ENCODE results near the gene CYP4B1.

CYP4B1 gene

DNA sequence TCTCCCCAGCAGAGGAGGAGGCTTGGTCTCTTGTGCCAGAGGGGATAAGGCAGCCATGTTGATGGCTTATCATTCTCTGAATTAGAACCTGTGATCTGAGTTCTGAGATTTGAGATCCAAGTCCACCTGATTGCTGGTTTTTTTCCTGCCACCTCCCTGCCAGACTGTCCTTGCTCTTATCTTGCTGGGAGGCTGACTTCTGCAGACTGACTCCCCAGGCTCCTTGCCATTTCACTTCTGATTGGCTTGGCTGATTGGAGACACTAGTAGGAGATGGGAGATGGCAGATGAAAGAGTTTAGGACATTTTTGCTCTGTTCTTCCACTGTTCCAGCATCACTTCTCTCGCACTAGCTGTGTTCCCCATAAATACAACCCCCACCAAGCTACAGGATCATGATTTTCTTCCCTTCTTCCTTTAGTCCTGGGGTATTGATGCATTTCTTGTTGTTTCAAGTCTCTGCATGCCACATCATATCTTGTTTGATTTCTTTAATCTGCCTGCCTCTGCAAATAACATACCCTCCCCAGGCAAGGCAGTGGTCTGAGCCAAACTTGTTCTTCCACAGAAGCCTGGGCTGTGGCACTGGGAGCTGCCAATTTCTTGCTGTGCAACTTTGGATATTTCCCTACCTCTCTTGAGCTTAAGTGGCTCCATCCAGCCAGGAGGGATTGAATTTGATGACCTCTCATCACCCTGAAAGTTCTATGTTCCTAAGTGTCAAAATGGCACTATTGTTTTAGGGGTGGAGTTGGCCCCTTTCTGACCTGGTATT, 963 bp upstream of the CYP4B1 start:
- no peak for DNase-seq

DNA sequence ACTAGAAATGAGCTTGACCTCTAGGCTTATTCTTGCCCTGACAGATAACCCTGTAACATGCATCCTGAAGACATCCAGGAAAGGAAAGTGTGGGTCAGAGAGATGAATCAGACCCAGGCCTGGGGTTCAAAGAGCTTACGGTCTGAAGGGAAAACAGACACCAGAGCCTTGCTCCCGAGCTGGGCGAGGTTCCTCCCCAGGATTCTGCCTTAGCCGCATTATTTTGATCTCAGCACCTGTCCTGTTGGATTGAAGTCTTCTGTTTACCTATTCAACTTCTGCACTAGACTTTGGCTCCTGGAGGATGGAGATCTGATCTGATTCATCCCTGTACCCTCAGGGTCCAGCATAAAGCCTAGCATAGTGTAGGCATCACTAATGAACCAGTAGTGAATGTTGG, 1.9 kb downstream of the CYP4B1 start:
- no peak for DNase-seq

DNA sequence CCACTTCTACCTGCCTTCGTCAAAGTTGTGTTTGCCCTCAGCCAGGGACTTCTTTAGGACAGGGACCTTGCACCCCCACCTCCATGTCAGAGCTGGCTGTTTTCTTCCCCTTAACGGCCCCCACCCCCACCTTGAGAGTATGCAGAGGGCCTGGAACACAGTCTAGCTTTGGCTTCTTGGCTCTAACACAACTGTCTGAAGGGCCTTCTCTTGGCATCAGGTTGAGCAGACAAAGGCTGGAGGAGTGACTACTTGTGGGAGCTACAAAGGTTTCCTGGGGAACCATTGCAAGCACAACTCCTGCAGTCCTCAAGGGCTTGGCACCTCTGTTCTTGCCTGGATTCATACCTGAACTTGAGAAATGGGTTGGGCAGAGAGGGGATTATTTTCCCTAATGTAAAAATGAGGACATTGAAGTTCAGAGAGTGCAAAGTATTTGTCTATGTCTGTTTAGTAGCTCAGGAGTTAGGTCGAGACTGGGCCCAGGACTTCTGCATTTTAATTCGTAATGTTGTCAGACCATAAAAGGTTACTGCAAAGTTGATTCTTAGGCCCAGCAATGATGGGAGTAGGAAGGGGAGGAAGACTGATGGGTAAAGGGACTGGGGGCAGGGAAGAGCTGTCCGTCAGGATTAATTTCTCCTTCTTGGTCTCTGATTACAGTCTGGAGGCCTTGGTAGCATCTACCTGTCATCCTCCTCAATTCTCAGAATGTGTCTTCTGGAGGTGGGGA, 2.6 kb downstream of the CYP4B1 start:
- DNase-seq: no peak

DNA sequence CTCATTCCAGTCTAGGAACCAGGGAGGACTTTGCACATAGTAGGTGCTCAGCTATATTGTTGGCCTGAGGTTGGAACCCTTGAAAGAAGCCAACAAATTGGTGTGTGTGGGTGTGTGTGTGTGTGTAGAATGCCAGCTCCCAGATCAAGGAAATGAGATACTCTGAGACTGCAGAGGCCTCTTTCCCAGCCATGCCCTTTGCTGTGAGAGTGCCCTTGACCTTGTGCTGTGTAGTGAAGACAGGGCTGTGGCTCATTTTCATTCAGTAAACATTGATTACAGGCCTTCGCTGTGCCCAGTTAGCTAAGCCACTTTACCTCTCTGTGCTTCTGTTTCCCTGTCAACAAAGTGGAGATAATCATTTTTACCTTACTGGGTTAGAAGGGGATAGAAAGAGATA, 3.2 kb downstream of the CYP4B1 start:
- no peak for DNase-seq

DNA sequence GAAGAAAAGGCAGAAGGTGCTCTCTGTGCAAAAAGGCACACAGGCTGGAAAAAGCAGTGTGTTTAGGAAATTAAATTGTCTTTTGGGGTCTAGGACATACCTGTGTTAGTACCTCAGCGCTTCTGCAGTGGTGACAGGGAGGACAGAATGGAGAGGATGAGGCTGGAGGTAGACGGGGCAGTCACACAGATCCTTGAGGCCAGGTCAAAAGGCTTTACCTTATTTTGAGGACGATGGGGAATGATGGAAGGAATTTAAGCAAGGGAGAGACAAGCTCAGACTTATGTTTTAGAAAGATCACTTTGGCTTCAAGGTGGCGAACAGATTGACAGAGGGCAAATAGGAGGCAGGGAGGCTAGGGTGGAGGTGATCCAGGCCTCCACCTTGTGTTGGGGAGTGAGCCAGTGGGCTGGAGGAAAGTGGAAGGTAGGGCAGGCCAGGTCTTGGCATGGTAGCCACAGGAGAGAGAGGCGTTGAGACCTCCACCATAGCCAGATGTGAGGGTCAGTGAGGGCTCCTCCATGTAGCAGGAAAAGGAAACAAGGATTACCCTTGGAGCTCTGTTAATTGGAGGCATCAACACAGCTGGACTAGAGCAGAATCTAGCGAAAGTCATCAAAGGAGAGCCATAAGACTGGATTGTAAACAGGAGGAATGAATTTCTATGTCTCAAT, 4.2 kb downstream of the CYP4B1 start:
- no peak for DNase-seq

DNA sequence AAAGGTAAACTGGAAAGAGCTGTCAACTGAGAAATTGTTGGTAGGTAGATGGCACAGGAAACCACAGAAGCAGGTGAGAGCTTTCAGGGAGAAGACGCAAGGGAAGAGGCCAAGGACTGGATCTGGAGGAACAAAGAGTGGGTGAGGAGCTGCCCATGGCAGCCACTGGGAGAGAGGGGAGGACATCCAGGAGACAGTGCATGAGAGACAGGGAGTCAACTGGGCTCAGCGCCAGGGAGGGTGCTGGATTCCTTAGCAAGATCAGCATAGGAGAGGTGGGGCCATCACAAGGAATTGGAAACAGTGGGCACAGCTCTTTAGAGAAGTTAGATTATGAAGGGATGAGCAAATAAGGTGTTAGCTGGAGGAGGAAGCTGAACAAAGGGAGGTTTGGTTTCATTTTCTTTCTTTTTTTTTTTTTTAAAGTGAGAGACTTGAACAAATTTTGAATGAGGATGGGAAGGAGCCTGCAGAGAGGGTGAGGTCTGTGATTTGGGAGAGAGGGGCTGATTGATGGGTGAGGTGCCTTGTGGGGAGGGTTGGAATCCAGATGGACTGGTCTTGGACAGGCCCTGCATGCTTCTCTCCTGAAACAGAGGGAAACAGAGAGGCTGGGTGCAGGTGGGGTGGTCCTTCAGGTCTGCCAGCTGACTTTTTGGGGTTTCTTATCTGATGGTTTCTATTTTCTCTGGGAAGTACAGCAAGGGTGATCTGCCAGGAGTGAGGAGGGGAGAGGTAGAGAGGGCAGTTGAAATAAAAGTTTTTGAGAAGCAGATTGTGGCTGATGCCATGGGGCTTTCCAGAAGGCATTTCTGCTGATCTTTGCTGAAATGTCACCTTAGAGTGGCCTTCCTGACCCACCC, 5.4 kb downstream of the CYP4B1 start:
- no peak for DNase-seq

DNA sequence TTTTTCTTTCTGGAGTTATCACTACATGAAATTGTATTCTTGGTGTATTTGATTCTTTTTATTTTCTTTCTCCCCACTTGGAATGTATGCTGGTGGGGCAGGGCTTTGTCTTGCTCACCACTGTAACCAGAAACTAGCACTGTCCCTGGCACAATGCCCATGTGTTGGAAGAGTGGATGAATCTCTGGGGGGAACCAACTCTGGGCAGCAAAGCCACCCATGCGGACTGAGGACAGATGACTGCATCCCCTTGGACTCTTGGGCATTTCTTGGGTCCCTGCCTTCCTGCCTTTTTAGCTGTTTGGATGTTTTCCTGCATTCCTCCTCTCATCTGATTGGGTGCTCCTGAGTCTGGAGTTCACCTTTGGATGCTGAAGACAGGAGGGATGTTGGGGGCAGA, 6.1 kb downstream of the CYP4B1 start:
- DNase-seq: no peak

DNA sequence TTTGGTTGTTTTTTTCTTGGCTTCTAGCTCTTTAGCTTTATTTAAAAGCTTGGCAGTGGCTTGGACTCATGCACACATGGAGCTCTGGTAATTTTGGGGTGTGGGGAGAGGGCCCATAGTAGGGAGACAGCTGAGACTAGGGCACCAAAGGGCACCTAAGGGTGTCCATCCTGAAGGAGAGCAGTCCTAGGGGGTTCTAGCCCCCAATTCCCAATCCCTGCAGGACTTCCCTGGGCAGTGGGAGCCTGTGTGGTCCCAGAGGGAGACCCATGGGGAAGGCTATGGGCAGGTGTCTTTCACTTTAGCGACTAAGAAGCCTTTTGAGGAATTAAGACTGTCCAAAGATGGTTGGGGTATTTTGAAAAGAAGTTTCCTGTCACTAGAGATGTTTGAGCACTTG, 6.9 kb downstream of the CYP4B1 start:
- DNase-seq: no peak

DNA sequence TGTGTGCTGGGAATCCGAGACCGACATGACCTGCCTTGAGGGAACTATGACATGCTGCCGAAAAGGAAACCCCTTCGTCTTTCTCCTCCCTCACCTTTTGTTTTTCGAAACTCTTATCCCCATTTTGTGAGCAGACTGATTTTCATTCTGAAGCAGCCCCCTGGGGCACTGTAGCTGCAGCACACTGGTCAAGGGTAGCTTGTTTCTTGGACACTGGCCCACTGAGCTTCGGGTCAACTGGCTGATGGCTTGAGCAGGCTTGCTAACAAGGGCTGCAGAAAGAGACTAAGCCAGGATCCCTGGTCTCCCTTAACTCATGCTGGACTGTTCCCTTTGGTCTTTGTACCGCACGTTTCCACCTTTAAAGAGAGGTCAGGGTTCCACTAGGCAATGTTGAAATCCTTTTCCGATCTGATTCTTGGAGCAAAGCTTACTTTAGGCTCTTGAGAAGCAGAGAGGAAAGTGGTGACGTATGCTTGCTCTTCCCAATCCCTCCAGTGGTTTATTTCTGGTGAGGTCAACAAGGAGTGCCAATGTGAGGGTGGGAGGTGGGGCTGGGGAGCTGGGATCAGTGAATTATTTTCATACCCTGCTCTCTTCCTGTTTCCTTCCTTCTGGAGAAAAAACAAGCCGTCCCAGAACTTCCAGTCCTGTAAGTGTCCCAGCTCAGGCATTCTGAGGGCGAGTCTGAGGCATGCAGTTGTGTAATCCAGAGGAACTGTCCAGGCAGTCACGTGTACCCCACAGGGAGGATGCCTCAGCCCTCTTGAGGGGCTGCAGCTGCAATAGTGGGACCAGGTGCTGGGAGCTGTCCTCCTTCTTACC, 7.6 kb downstream of the CYP4B1 start:
- DNase-seq: no peak

DNA sequence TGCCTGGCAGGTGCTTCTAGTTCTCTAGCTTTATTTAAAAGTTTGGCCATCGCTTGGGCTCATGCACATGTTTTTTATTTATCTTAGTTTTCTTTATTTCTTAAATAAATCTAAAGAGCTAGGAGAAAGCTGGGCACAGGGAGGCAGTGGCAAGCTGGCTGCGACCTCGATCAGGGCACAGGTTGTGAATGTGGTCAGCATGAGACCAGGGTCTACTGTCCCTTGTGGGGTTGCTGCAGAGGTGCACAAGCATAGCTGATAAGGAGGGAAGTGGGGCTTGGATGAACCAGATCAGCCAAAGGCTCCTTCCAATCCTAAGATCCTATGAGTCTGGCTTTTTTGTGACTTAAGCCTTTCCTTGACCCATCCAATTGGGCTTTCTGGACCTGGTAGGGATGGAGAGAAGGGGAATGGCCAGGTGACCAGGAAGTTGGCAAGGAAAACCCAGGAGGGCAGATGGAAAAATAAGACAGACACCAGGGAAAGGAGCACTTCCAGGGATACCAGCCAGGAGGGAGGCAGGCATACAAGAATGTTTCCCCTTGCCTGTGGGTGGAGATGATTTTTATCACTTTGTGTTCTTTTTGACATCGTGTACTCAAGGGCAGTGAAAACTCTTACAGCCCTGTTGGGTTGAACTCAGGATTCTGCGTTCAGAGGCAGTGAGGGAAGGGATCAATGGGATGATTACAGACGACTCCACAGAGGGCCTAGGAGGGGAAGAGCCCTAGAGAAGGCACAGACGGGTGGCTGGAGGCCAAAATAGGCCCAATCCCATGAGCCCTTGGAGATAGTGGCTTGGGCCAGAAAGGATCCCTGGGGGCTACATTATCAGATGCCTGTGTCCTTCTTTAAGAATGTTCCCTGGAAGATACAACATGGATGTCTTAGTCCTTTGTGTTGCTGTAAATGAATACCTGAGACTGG, 8.5 kb downstream of the CYP4B1 start:
- DNase-seq: no peak

DNA sequence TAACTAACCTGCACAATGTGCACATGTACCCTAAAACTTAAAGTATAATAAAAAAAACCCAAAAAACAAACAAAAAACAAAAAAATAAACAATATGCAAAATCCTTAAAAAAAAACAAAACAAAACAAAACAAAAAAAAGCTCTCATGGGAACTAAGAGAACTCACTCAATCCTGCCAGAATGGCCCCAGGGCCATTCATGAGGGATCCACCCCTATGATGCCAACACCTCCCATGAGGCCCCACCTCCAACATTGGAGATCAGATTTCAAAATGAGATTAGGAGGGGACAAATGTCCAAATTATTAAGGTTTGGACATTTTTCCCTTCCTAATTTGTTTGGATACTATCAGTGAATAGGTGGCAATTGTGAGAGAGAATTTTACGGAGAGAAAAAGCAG, 10.2 kb downstream of the CYP4B1 start:
- DNase-seq: no peak

DNA sequence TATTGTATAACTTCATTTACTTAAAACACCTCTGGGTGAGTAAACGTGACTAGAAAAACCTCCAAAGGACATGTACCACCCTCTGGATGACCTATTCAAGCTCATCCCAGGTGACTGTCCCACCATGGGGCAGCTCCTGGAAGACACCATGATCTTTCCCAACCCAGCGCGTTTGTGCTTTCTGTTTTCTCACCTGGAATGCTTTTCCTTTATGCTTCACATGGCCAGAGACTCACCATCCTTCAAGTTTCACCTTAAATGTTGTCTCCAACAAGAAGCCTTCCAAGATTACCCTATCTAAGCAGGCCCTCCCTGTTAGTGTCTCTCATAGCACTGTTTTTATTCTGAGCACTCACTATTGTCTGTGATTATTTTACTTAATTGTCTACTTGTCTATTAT, 11.1 kb downstream of the CYP4B1 start:
- no peak for DNase-seq

DNA sequence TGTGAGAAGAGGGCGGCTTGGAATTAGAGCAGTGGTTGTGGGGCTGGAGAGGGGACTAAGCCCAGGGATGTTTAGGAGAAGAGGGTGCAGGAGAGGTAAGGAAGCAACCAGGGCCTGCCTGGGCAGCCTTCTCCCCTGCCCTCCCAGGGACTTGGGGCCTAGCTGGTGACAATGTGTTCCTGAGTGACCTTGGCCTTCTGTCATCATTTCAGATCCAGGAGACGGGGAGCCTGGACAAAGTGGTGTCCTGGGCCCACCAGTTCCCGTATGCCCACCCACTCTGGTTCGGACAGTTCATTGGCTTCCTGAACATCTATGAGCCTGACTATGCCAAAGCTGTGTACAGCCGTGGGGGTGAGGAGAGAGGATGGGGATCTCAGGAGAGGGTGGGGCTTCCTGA, 11.8 kb downstream of the CYP4B1 start:
- DNase-seq: no peak

DNA sequence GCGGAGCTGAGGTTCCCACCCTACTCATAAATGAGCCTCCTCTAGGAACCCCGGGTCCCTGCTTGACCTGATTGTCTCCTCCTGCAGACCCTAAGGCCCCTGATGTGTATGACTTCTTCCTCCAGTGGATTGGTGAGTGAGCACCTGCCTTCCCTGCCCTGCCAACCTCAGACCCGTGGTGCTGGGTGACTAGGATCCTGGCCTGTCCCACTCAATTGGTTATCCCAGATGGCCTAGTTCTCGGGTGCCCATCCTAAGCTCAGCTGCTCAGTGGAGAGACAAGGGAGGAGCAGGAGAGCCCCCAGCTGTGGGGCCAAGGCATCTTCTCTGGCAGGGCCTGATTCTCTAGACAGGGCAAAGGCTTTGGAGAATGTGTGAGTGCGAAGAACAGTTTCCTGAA, 12.2 kb downstream of the CYP4B1 start:
- no peak for DNase-seq

DNA sequence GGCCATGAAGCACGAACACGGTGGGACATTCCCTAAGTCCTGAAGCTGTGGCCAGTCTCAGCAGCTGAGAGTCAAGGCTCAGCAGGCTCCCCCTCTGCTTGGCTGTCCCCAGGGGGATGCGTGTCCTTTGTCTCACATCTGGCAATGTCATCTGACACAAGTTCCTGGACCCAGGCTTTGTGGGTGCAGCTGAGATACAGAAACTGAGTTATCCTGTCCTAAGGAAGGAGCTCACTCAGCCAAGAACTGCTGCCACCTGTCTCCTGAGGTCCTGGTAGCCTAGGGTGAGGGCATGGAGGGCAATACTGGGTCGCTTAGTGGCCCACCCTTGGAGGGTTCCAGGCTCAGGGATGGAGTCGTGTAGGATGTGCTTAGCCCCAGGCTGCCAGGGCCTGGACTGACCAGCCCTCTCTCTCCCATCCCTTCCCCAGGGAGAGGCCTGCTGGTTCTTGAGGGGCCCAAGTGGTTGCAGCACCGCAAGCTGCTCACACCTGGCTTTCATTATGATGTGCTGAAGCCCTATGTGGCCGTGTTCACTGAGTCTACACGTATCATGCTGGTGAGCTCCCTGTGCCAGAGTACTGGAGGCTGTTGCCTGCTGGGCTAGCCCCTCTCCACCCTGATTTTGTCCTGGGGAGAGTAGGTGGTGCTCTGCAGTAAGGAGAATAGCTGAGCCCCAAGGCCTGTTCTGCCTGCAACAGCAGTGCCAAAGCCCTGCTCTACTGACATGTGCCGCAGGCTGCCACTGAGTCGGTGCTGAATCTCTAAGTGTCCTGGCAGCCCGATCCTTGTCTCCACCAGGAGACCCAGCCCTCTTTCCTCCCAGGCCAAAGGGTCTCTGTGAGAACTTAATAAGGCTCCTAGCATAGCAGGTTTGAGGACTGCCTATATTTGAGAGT, 13.5 kb downstream of the CYP4B1 start:
- DNase-seq: no peak

DNA sequence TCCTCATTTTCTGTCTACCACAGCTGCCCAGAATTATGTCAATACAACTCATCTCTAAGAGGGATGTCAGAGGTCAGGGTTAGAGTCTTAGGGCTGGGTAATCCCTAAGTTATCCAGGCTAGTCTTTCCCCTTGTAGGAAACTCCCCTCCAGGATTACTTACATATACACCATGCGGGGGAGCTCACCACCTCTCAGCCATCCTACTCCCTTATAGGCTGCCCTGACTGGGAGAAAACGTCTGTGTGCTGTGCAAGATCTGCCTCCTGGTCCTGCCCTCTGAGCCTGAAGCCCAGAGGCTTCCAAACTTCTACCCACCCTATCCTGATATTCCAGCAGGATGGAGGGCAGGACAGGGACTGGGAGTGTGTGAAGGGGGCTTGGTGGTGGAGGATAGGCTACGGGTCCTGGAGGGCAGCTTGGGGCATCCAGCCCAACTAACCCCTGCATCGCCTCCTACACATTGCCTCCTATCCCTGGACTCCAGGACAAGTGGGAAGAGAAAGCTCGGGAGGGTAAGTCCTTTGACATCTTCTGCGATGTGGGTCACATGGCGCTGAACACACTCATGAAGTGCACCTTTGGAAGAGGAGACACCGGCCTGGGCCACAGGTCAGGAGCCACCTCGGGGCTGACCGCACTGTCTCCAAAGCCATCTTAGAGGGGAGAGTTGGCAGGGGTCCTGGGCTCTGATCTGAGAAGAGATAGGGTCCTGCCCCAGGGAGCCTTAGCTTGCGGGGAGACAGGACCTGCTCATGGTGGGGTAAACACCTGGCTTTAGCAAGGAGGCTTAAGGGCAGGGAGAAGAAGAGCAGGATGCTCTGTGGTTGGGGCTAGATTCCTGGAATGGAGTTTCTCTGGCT, 14.4 kb downstream of the CYP4B1 start:
- DNase-seq: no peak

DNA sequence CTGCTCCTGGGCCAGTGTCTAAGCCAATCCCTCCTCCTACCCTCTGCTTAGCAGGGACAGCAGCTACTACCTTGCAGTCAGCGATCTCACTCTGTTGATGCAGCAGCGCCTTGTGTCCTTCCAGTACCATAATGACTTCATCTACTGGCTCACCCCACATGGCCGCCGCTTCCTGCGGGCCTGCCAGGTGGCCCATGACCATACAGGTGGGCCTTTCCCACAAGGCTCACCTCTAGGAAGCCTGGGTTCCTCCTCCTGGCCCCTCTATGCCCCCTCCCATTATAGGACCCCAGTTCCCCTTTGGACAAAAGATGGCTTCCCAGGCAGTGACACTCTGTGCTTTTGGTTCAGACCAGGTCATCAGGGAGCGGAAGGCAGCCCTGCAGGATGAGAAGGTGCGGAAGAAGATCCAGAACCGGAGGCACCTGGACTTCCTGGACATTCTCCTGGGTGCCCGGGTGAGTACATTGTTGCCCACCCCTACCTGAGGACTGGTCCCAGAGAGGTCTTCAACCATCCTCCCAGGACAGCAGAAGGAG, 15.1 kb downstream of the CYP4B1 start:
- DNase-seq: no peak

DNA sequence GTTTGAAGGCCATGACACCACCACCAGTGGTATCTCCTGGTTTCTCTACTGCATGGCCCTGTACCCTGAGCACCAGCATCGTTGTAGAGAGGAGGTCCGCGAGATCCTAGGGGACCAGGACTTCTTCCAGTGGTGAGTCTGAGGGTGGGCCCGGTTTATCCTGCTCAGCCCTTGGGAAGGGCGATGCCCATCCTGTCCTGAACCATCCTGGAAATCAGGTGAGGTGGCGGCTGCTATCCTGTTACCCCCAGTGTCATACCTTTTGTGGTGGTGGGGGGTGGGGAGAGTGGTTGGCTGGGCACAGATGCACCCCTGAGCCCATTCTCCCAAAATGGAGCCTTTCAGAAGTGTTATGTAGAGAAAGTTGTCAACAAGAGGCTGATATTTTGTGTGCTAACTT, 16.3 kb downstream of the CYP4B1 start:
- no peak for DNase-seq

DNA sequence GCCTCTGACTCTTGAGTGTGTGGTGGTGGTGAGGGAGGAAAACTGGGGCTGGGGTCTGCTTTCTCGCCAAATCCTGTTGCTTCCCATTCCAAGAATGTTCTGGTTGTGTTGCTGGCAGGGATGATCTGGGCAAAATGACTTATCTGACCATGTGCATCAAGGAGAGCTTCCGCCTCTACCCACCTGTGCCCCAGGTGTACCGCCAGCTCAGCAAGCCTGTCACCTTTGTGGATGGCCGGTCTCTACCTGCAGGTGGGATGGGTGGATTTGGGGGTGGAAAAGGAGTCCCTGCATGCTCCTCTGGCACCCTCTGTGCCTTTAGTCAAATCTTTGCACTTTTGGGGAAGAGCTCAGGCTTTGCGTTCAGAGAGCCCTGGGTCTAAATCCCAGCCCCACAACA, 18.1 kb downstream of the CYP4B1 start:
- no peak for DNase-seq
